HEK293T (cell line): Measurements from ENCODE around the gene WDR62.

ENCODE experiments used
- ARNT ChIP-seq: fragments of 450-650 bp; IDR thresholded peaks from 2 replicates; pipeline ENCODE4 v1.6.1; 2017; ENCODE audit warnings: mild to moderate bottlenecking
- BHLHE40 ChIP-seq: fragments of 450-650 bp; IDR thresholded peaks from 2 replicates; pipeline ENCODE4 v1.6.1; 2016; ENCODE audit warnings: mild to moderate bottlenecking, moderate library complexity, borderline replicate concordance
- LEF1 ChIP-seq: fragments of 450-650 bp; IDR thresholded peaks from 2 replicates; pipeline ENCODE4 v1.6.1; 2017; ENCODE audit warnings: mild to moderate bottlenecking, borderline replicate concordance
- PKNOX1 ChIP-seq: fragments of 450-650 bp; IDR thresholded peaks from 2 replicates; pipeline ENCODE4 v1.6.1; 2016
- SP1 ChIP-seq: fragments of 450-650 bp; IDR thresholded peaks from 2 replicates; pipeline ENCODE4 v1.6.1; 2017
- SUZ12 ChIP-seq: fragments of 450-650 bp; IDR thresholded peaks from 2 replicates; pipeline ENCODE4 v1.6.1; 2016; ENCODE audit warnings: mild to moderate bottlenecking

- TF ChIP-seq SP1, result no peak
- no peak for TF ChIP-seq BHLHE40
- TF ChIP-seq ARNT, result no peak
- no peak for TF ChIP-seq SUZ12
- no peak for TF ChIP-seq LEF1
- TF ChIP-seq PKNOX1, result no peak
Observed at GRCh38 chr19:36139120-36139472, 84.4 kb downstream of the WDR62 start.
